GM12878 (cell line): ENCODE data around the gene CLCN7. TPM values are rescaled to one million over a fixed set of nuclear protein-coding genes. Genes with fewer than 3 reads are reported as not detected.

Experiments
- ATAC-seq: fragments of 200-7000 bp; cut with Tn5 transposase; 3 replicates; pipeline ENCODE4 v1.9.1; 2020; ENCODE audit warnings: mild to moderate bottlenecking, moderate library complexity
- BruUV-seq: library from RNA; stranded (reverse); fragments of 400-500 nt; replicated peaks from 2 replicates; lab custom pipeline; 2021; lab: Mats Ljungman, UMichigan
- CTCF ChIA-PET: fragments of 300-600 bp; sonication (Branson Sonifier 250); formaldehyde crosslinking; extraction: SDS; loops from one replicate; lab custom pipeline; 2021; ENCODE audit warnings: inconsistent platforms; lab: Yijun Ruan, JAX
- POLR2A ChIA-PET: fragments of 350-600 bp; formaldehyde crosslinking; extraction: SDS; loops from one replicate; lab custom pipeline; 2021; ENCODE audit warnings: inconsistent platforms; lab: Charles Lee
- RAD21 ChIA-PET: fragments of 300-600 bp; sonication (Branson Sonifier 250); formaldehyde crosslinking; loops from one replicate; lab custom pipeline; 2023; ENCODE audit warnings: antibody characterized with exemption; ENCODE audit not compliant: unreplicated experiment; lab: Charles Lee
- SMC1A ChIA-PET: fragments of 300-600 bp; sonication (Branson Sonifier 250); formaldehyde crosslinking; loops from one replicate; lab custom pipeline; 2023; ENCODE audit not compliant: unreplicated experiment, uncharacterized antibody; lab: Charles Lee
- DNase-seq: peaks from one replicate; pipeline ENCODE4 v3.0.0-alpha.2; 2011; ENCODE audit warnings: low read depth, low spot score
- FAIRE-seq: peaks from 3 replicates; lab custom pipeline; 2011; peaks lifted over from hg19 to GRCh38; lab: Jason Lieb, UNC
- H2AFZ ChIP-seq: 2 replicates; pipeline ENCODE4 v1.6.0; 2011; ENCODE audit warnings: low read depth, low read length, control low read depth; ENCODE audit not compliant: control insufficient read depth
- H3K27ac ChIP-seq: 2 replicates; pipeline ENCODE4 v1.5.1; 2011; ENCODE audit warnings: control low read depth; ENCODE audit not compliant: control insufficient read depth, insufficient read depth
- H3K27me3 ChIP-seq, 2 experiments: replicated peaks in 1 of 2; 2 replicates each; pipeline versions ENCODE4 v1.6.0 to v1.6.1; 2011; ENCODE audit warnings: low read length in 1 of 2; ENCODE audit not compliant: control insufficient read depth in 2 of 2, insufficient read depth in 2 of 2
- H3K36me3 ChIP-seq, 2 experiments: 2 replicates each; pipeline ENCODE4 v1.5.1; 2011; ENCODE audit warnings: low read length in 1 of 2; ENCODE audit not compliant: control insufficient read depth in 2 of 2, insufficient read depth in 2 of 2
- H3K4me1 ChIP-seq: 2 replicates; pipeline ENCODE4 v1.6.1; 2011; ENCODE audit warnings: mild to moderate bottlenecking, low read length, moderate library complexity, mixed read lengths; ENCODE audit not compliant: control insufficient read depth, insufficient read depth
- H3K4me2 ChIP-seq: 2 replicates; pipeline ENCODE4 v1.6.0; 2011; ENCODE audit warnings: control low read depth; ENCODE audit not compliant: control insufficient read depth, insufficient read depth
- H3K4me3 ChIP-seq: fragments of 200-600 bp; sonication (generic); 2 replicates; pipeline ENCODE4 v1.5.1; 2016
- H3K79me2 ChIP-seq: 2 replicates; pipeline ENCODE4 v1.6.0; 2011; ENCODE audit warnings: low read length; ENCODE audit not compliant: control insufficient read depth, insufficient read depth
- H3K9ac ChIP-seq: 2 replicates; pipeline ENCODE4 v1.8.0; 2011; ENCODE audit warnings: low read length, control low read depth, mixed read lengths; ENCODE audit not compliant: control insufficient read depth, insufficient read depth
- H3K9me3 ChIP-seq: replicated peaks from 3 replicates; pipeline ENCODE4 v1.5.1; 2011; ENCODE audit warnings: mild to moderate bottlenecking, low read length; ENCODE audit not compliant: control insufficient read depth, insufficient read depth
- H4K20me1 ChIP-seq: 2 replicates; pipeline ENCODE4 v1.6.0; 2011; ENCODE audit not compliant: control insufficient read depth, insufficient read depth
- HDAC2 ChIP-seq: fragments of 200-600 bp; sonication (generic); IDR thresholded peaks from 2 replicates; pipeline ENCODE4 v1.6.1; 2017
- SPI1 ChIP-seq: IDR thresholded peaks from 2 replicates; pipeline ENCODE4 v1.6.1; 2011; ENCODE audit warnings: low read depth, mild to moderate bottlenecking, low read length, moderate library complexity, borderline replicate concordance; ENCODE audit not compliant: insufficient read depth
- STAT1 ChIP-seq: fragments of 450-650 bp; conservative IDR thresholded peaks from 2 replicates; pipeline ENCODE4 v1.6.1; 2014; ENCODE audit warnings: antibody characterized with exemption, mild to moderate bottlenecking
- WGBS: methylation state at CpG from one replicate; pipeline ENCODE4 v1.1.6; 2016; ENCODE audit warnings: low lambda C conversion rate; ENCODE audit not compliant: insufficient replicate concordance, insufficient coverage; ENCODE audit errors: missing lambda C conversion rate; 5-methylcytosine and 5-hydroxymethylcytosine counted together
- in situ Hi-C: fragments of 300-500 bp; cut with MboI; formaldehyde crosslinking; loops from 9 replicates; pipeline ENCODE4 v1.14.3; 2018; ENCODE audit warnings: mixed read lengths
- intact Hi-C: fragments of 100-400 bp; cut with micrococcal nuclease; formaldehyde crosslinking; loops from one replicate; pipeline ENCODE4 v1.14.2; 2022; ENCODE audit not compliant: unreplicated experiment
- polyA plus RNA-seq, 11 experiments: library from polyadenylated mRNA; depleted of rRNA in 4 of 11; unstranded in 6 of 11; stranded (reverse) in 5 of 11; fragments of >200 nt; fragmentation: Nextera tagmentation in 4 of 11; fragmentation: Illumina TruSeq in 1 of 11; extraction: Ambion mirVana in 4 of 11; extraction: Trizol in 1 of 11; gene quantifications; 1 replicate in 1 of 11; 2 replicates in 10 of 11; pipeline versions ENCODE4 v1.2.1 to v1.2.3, GENCODE V29; 2011 to 2016; ENCODE audit warnings: inconsistent platforms in 2 of 11, missing spikeins in 2 of 11, low read depth in 1 of 11
- total RNA-seq, 4 experiments: library from RNA; depleted of rRNA in 3 of 4; stranded (reverse); fragments of >200 nt in 3 of 4; fragmentation: Illumina TruSeq in 1 of 4; extraction: Trizol in 1 of 4; gene quantifications; 2 replicates each; pipeline versions ENCODE4 v1.2.1 to v1.2.3, GENCODE V29; 2013 to 2021
- TF ChIP-seq, protein P1 (sequence below): fragments of 450-650 bp; formaldehyde crosslinking; IDR thresholded peaks from 2 replicates; pipeline ENCODE4 v1.5.0; 2022; ENCODE audit warnings: mild to moderate bottlenecking, missing genetic modification characterization
- TF ChIP-seq, protein P2 (sequence below): IDR thresholded peaks from 2 replicates; pipeline ENCODE4 v1.6.1; 2011; ENCODE audit warnings: low read depth, mild to moderate bottlenecking, low read length, moderate library complexity, borderline replicate concordance; ENCODE audit errors: extremely low read depth

The CLCN7 gene
- total and polyA plus RNA-seq, 10 of the 15 experiments (the other 5 are each of a cell fraction or from before 2014, with no cell fraction given), result 0.04 to 62.5 (median 19.9) TPM

DNA sequence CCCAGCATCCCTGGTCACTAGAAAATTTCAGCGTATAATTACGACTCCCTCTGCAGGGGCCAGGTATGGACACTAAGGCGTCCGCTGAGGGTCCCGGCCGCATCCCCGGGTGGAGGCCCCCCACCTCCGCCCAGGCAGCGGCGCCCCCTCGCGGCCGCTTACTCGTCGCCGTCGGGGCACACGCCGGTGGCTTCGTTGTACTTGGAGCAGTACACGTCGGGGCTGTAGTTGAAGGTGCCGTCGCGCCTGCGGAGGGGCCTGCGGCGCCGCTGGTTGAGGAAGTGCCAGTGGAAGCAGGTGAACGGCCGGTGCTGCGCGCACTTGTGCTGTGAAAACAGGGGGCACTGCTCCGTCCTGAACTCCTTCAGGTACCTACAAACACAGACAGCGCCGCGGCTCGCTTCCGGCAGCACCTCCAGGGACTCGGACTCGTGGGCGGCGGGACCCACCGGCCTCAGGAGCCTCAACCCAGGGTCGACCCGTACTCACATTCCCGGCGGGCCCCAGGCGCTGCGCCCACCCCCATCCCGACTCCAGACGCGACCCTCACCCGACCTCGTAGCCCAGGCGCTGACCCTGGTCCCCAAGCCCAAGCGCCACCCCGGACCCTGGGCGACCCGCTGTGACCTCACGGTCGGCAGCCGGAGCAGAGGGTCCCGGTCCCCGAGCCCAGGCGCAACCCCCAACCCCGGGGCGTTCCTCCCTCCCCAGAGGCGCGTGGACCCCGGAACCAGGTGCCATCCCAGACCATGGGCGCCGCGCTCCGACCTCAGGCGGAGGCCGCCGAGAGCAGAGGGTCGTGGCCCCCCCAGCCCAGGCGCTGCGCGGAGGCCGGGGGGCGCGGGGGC is 60.9 kb downstream of the CLCN7 start (continued):
- TF ChIP-seq, protein P1, sequence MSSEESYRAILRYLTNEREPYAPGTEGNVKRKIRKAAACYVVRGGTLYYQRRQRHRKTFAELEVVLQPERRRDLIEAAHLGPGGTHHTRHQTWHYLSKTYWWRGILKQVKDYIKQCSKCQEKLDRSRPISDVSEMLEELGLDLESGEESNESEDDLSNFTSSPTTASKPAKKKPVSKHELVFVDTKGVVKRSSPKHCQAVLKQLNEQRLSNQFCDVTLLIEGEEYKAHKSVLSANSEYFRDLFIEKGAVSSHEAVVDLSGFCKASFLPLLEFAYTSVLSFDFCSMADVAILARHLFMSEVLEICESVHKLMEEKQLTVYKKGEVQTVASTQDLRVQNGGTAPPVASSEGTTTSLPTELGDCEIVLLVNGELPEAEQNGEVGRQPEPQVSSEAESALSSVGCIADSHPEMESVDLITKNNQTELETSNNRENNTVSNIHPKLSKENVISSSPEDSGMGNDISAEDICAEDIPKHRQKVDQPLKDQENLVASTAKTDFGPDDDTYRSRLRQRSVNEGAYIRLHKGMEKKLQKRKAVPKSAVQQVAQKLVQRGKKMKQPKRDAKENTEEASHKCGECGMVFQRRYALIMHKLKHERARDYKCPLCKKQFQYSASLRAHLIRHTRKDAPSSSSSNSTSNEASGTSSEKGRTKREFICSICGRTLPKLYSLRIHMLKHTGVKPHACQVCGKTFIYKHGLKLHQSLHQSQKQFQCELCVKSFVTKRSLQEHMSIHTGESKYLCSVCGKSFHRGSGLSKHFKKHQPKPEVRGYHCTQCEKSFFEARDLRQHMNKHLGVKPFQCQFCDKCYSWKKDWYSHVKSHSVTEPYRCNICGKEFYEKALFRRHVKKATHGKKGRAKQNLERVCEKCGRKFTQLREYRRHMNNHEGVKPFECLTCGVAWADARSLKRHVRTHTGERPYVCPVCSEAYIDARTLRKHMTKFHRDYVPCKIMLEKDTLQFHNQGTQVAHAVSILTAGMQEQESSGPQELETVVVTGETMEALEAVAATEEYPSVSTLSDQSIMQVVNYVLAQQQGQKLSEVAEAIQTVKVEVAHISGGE (CRISPR knock-in tag), result no peak
- TF ChIP-seq, protein P2, sequence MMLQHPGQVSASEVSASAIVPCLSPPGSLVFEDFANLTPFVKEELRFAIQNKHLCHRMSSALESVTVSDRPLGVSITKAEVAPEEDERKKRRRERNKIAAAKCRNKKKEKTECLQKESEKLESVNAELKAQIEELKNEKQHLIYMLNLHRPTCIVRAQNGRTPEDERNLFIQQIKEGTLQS, result no peak

DNA sequence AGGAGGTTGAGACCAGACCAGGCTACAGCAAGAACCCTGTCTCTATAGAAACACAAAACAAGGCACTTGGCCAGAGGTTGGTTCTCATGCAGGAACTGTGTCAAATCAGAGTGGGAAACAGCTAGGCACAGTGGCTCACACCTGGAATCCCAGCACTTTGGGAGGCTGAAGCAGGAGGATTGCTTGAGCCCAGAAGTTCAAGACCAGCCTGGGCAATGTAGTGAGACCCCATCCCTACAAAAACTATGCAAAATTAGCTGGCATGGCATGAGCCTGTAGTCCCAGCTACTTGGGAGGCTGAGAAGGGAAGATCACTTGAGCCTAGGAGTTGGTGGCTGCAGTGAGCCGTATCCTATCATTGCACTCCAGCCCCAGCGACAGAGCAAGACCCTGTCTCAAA is 62.0 kb downstream of the CLCN7 start:
- in situ Hi-C loops (no loop called here), intact Hi-C loops (no loop called here)
- FAIRE-seq, result no peak
- DNase-seq, result no peak
- ChIA-PET CTCF (interaction anchor here (0.9 to 1.8 kb wide), 4 partner anchors 33 to 108 kb away, joined by 3 to 11 read pairs (median 4); no protein-coding TSS in a partner anchor), POLR2A (interaction anchor here (0.6 to 1.1 kb wide), 2 partner anchors 9 to 204 kb away, joined by 3 to 10 read pairs; no protein-coding TSS in a partner anchor), SMC1A (no interaction called here), RAD21 (interaction anchor here (0.6 to 0.8 kb wide), 2 partner anchors 14 to 49 kb away, joined by 3 to 5 read pairs; no protein-coding TSS in a partner anchor)
- peaks cover 3% of the 10 kb centered on the region for H3K4me1 ChIP-seq
- no peak overlapping the region for H2AFZ ChIP-seq
- 44% methylated on average over 1 of the region's 2 CpGs for WGBS
- H3K9me3 ChIP-seq, result no peaks in the 10 kb centered on the region
- no peak for ATAC-seq
- no TSS peak for BruUV-seq
- peaks cover under 1% of the 10 kb centered on the region; the same call in 1 of the 2 replicates for H4K20me1 ChIP-seq
- no peaks in the 10 kb centered on the region for H3K27me3 ChIP-seq
- no peak overlapping the region for H3K4me2 ChIP-seq
- no peak for TF ChIP-seq HDAC2
- no peak for TF ChIP-seq SPI1
- TF ChIP-seq STAT1, result no peak
- no peak overlapping the region for H3K27ac ChIP-seq
- H3K36me3 ChIP-seq, result no peaks in the 10 kb centered on the region
- no peak overlapping the region for H3K4me3 ChIP-seq
- H3K79me2 ChIP-seq, result peaks cover 5% of the 10 kb centered on the region
- no peak overlapping the region for H3K9ac ChIP-seq
